Stimulated activated CD8-positive, alpha-beta memory T cell treated with anti-CD3 and anti-CD28 coated beads, Interleukin-15, amount 100 ng/mL, for 1 hour (primary cell): ENCODE measurements around the gene CASK.
"Not testable (repeated sequence)": the region's sequence is repeated elsewhere in the genome, so short reads cannot be mapped to it uniquely, and the experiment has no call there.

Experiments
- DNase-seq: peaks from one replicate; pipeline ENCODE4 v3.0.0-alpha.2; 2020; ENCODE audit warnings: low read depth

The CASK gene

DNA sequence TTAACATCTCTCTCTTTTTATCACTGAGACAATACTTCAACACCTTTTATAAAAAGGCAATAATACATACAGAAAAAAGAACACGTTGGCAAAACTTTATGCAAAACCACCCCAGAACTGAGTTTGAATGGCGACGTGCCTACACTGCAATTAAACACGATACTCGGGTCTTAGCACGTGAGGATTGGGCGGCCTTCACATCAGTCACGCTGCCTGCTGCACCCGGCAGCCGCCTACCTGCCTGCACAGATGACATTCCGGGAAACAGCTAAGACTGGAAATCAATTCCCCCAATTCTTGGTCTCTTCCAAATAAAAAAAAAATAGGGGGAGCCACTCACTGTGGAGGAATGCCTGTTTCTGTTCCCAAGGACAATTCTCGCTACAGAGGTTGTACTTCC, 408.0 kb downstream of the CASK start:
- DNase-seq = no peak

DNA sequence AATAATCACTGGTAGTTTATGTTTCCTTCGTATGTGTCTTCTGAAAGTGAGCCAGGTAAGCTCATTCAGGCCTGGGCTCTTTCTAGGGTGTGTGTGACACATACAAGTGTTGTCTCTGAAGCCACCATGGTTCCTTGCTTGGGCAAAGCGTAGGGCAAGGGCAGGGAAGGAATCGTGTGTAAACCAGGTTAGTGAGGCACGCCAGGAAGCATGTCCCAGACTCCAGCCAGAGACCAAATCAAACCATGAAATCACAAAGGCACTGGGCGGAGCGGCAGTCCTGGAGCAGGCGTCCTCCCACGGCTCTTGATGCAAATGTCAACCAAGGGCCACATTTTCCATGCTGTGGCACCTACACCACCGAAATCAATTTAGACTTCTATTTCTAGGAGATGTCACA, 409.2 kb downstream of the CASK start:
- DNase-seq = no peak

- not testable (repeated sequence) for DNase-seq
Observed at GRCh38 chrX:41512853-41513252, 410.5 kb downstream of the CASK start.

GRCh38 chrX:41512394-41512793, 411.0 kb downstream of the CASK start:
- no peak for DNase-seq

DNA sequence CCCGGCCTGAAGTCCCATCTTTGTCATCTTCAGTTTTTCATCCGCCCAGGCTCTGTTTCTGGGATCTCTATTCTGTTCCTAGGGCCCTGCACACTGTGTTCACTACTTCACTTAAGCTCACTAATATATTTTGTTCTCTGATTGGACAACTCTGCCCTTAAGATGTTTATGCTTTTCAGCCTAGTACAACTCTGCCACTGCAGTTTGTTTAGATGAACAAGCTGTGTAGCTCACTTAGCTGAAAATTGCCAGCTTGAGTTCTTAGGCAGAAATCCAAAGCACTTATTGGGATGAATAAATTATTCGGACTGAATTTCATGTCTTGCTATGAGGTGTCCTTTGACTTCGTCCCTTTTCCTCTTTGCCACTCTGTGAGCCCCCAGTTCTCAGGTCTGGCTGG, 415.4 kb downstream of the CASK start:
- DNase-seq = no peak

DNA sequence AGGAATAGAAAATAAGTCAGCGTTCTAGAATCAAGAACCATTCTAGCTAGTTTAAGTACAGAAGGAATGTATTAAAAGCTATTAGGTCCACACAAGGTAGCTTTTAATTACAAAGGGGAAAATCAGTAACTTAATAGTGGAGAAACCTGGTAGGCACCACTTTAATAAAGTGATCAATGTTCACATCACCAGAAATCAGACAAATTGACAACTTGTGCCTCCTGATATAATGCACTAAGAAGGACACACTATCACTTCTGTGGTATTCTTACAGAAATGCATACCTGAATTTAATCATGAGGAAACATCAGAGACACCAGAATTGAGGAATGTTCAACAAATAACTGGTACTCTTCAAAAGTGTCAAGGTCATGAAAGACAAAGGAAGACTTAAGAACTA, 421.4 kb downstream of the CASK start:
- no peak for DNase-seq

GRCh38 chrX:41499984-41500383, 423.4 kb downstream of the CASK start:
- no peak for DNase-seq

GRCh38 chrX:41499195-41499594, 424.2 kb downstream of the CASK start:
- no peak for DNase-seq

DNA sequence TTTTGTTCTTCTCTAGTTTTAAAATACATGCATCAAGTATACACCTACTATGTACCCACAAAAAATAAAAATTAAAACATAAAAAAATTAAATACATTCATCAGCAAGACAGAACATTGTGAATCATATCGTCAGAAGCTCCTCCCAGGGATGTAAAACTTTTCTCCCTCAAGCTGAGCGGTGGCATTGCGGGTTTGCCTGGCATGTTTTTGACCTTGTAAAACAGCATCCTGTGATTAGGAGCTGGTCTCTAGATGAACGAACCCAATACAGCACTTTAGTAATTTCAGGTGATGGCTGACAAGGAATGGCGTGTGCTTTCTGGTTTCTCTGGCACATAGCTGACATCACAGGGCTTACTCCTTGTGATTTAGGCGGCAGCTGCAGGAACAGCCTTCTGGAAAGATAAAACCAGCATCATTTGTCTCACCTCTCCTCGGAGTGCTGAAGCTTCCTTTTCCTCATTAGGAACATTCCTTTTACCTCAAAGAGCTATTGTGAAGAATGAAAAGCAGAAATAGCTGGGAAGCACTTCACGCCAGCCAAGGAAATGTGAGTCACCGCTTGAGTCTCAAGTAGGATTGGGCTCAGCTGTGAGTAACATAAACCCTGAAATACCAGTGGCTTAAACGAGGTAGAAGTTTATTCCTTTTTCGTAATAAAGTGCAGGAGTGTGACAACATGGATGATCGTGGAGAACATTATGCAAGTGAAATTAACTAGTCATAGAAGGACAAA, 431.9 kb downstream of the CASK start:
- no peak for DNase-seq

DNA sequence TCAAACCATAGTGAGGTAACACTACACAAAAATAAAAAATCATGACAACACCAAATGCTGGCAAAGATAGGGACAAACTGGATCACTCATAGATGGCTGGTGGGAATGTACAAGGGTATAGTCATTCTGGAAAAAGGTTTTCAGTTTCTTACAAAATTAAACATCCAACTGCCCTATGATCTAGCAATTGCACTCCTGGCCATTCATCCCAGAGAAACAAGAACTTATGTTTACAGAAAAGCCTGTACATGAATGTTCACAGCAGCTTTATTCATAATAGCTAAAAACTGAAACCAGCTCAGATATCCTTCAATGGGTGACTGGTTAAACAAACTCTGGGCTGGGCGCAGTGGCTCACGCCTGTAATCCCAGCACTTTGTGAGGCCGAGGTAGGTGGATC, 432.9 kb downstream of the CASK start:
- DNase-seq = no peak

GRCh38 chrX:41482154-41482850, 441.1 kb downstream of the CASK start:
- DNase-seq = no peak

DNA sequence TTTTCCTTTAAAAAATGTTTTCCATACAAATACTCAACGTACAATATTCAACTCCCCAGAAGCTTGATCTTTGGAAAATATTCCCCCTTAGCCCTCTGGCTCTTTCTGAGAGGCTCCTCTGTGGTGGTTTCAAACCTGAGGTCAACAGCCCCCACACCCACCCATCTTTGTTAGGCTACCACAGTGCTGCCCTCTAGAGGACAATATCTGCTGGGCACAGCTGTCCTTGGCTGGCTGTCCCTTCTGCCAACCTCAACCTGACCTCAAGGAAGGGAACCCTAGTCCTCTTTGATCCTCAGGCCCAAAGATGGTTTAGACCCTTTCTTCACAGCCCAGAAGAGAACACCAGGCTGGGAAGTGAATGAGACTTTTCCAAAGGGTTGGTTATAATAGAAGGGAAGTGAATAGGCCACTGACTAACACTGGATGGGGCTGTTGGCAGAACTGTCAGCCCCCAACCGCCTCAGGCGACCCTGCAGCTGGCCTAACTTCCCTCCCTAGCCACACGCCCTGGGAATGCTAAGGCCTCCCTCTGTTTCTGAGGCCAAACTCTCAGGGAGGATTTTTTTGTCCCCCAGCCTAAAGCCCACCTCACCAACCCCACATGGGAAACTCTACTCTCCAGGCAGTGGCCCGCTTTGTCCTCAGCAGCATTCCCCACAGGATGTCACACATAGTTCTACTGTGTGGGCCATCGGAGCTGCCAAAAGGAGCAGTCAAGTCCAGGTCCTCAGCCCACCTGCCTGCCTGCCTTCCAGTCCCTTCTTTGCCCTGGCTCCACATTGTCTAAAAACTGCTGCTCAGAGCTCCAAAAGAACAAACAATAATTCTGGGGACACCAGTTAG, 441.9 kb downstream of the CASK start:
- no peak for DNase-seq

DNA sequence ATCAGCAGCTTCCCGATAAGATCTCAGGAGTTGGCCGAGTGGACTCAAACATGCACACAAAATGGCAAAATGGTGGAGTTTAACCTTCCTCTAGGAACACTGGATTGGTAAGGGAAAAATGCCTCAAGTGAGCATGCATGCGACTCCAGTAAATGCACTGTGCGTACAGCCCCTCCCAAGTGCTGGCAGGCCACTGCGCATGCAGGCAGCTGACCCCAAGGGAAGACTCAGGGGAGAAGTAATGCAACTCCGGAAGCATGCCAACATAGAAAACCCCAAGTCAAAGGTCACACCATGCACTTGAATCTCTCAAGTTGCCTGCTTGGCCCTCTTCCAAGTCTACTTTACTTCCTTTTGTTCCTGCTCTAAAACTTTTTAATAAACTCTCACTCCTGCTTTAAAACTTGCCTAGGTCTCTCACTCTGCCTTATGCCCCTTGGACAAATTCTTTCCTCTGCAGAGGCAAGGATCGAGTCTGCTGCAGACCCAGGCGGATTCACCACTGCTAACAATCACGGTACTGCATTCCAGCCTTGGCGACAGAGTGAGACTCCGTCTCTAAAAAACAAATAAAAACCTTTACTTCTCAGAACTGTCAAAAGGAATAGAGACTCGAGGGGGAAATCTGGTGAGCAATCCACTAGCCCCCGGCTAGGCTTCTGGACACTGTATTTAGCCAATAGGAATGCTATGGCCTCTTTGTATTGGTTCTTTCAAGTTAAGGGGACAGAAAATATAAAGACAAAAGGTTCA, 442.7 kb downstream of the CASK start:
- DNase-seq = no peak

GRCh38 chrX:41478381-41478911, 444.9 kb downstream of the CASK start:
- DNase-seq = no peak

DNA sequence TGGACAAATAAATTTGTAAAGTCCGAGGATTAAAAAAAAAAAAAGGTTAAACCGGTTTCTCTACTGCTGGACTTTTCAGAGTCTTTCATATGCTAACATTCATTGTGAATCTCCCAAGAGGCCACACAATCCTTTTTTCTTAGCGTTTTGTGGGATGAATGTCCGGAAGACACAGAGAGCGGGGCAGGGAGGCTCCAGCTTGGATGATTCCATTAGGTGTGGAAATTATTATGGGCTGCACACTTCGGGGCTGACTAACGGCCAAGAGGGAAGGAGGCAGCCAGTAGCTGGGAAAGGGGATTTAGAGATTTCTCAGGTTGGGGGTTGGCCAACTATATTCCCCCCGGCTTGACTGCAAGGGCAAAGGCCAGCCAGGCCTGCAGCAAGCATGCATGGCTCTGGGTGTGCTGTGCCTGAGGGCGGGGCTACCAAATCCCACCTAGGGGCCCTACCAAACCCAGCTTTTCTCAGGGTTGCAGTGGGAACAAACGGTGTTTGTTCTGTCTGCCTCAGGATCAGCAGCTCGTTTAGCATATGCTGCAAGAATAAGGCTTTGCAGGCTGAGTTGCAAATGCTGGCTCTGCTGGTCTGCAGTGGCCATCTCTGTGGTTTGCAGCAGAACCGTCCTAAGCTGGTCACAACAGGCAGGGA, 447.6 kb downstream of the CASK start:
- no peak for DNase-seq

DNA sequence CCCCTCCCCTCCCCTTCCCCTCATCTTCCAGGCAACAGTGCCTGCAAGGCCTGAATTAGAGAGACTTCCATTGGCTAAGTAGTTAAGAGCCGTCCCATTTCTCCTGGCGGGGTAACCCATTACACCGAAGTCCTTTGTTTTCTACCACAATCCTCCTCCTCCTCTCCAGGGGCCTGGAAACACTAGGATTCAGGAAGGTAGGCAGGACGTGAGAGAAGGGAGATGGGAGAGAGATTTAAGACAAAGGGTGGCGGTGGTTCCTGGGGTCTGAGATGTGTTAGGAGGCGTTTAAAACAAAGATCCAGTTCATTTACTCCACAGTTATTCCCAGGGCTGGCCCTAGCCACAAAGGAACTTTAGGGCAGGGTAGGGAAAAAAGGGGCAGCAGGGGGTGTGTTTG, 448.2 kb downstream of the CASK start:
- DNase-seq = no peak

GRCh38 chrX:41474726-41475100, 448.6 kb downstream of the CASK start:
- no peak for DNase-seq

- DNase-seq = no peak
Observed at GRCh38 chrX:41473936-41474725, 449.2 kb downstream of the CASK start.

GRCh38 chrX:41472231-41472815, 451.0 kb downstream of the CASK start:
- no peak for DNase-seq

- no peak for DNase-seq
Observed at GRCh38 chrX:41471786-41472185, 451.6 kb downstream of the CASK start.
